Spleen (tissue), 11 donors: ENCODE data around the gene DCTN4. TPM values are rescaled to one million over a fixed set of nuclear protein-coding genes. Genes with fewer than 3 reads are reported as not detected.

ENCODE experiments used
- DNase-seq: peaks from one replicate; pipeline ENCODE4 v3.0.0-alpha.2; 2020
- H3K27ac ChIP-seq, 8 donors: fragments of 200-600 bp; sonication (generic) in 7 of 8; 1 replicate in 4 of 8; 2 replicates in 4 of 8; pipeline versions ENCODE4 v1.5.0 to v1.8.0; 2016 to 2021; ENCODE audit warnings: inconsistent platforms in 4 of 8, mild to moderate bottlenecking in 4 of 8, moderate library complexity in 1 of 8
- H3K27me3 ChIP-seq, 7 donors: fragments of 200-600 bp; sonication (generic) in 6 of 7; replicated peaks in 1 of 7; 1 replicate in 4 of 7; 2 replicates in 3 of 7; pipeline versions ENCODE4 v1.5.0 to v1.8.0; 2016 to 2021; ENCODE audit warnings: inconsistent platforms in 3 of 7, mild to moderate bottlenecking in 1 of 7
- H3K36me3 ChIP-seq, 6 donors: fragments of 200-600 bp; sonication (generic) in 5 of 6; 1 replicate in 4 of 6; 2 replicates in 2 of 6; pipeline versions ENCODE4 v1.5.0 to v1.8.0; 2016 to 2021; ENCODE audit warnings: inconsistent platforms in 2 of 6
- H3K4me1 ChIP-seq, 6 donors: fragments of 200-600 bp; sonication (generic) in 5 of 6; 1 replicate in 3 of 6; 2 replicates in 3 of 6; pipeline versions ENCODE4 v1.5.0 to v1.8.0; 2016 to 2021; ENCODE audit warnings: inconsistent platforms in 3 of 6
- H3K4me3 ChIP-seq, 8 donors: fragments of 200-600 bp; sonication (generic) in 7 of 8; 1 replicate in 4 of 8; 2 replicates in 4 of 8; pipeline versions ENCODE4 v1.5.0 to v1.8.0; 2016 to 2021; ENCODE audit warnings: inconsistent platforms in 4 of 8, mild to moderate bottlenecking in 4 of 8, moderate library complexity in 2 of 8
- H3K9me3 ChIP-seq, 8 donors: fragments of 200-600 bp; sonication (generic) in 7 of 8; 1 replicate in 4 of 8; 2 replicates in 4 of 8; pipeline versions ENCODE4 v1.5.0 to v1.8.0; 2016 to 2021; ENCODE audit warnings: inconsistent platforms in 4 of 8
- POLR2A ChIP-seq, 3 donors: fragments of 450-650 bp; IDR thresholded peaks; one replicate each; pipeline ENCODE4 v1.5.1; 2017; ENCODE audit warnings: antibody characterized with exemption in 3 of 3, mild to moderate bottlenecking in 1 of 3
- POLR2AphosphoS5 ChIP-seq, 3 donors: sonication (generic); formaldehyde crosslinking; IDR thresholded peaks; one replicate each; pipeline ENCODE4 v1.5.1; 2017; ENCODE audit warnings: antibody characterized with exemption in 3 of 3
- WGBS, 5 donors: extraction: QIAGEN DNeasy Blood & Tissue Kit in 3 of 5; methylation state at CpG; one replicate each; pipeline versions ENCODE4 v1.1.5 to v1.1.7; 2013 to 2018; 5-methylcytosine and 5-hydroxymethylcytosine counted together
- intact Hi-C: fragments of 100-400 bp; cut with DNase I; formaldehyde crosslinking; loops from one replicate; pipeline ENCODE4 v1.15.0; 2023; ENCODE audit warnings: low total_unique reads
- polyA plus RNA-seq, 3 donors: library from polyadenylated mRNA; stranded (reverse); fragments of 200-250 nt; gene quantifications; one replicate each; pipeline ENCODE4 v1.2.1, GENCODE V29; 2013
- total RNA-seq, 7 donors: library from RNA; depleted of rRNA in 3 of 7; stranded (reverse); fragments of >200 nt in 3 of 7; fragmentation: NEBNext Ultra II Directional in 4 of 7; extraction: Animal tissue kit (Norgen Biotek cat#: 25700) in 4 of 7; gene quantifications; one replicate each; pipeline versions ENCODE4 v1.1.0 to v1.2.1, GENCODE V29; 2016 to 2021
- TF ChIP-seq, protein P1 (sequence below), 11 experiments: fragments of 200-600 bp in 7 of 11; fragments of 450-650 bp in 4 of 11; sonication (generic) in 4 of 11; IDR thresholded peaks in 8 of 11; conservative IDR thresholded peaks in 3 of 11; 1 replicate in 7 of 11; 2 replicates in 4 of 11; pipeline versions ENCODE4 v1.4.0 to v1.8.0; 2016 to 2021; ENCODE audit warnings: antibody characterized with exemption in 11 of 11, inconsistent platforms in 4 of 11, mild to moderate bottlenecking in 1 of 11
- donor health status: healthy with polysubstance abuse.
- donor health status: DM: no; HTN: no; CAD: no; lungs with moderate emphysema.
- donor health status: DM: no; HTN: no; CAD: no.
- donor health status: Bipolar disorder and iron deficiency.
- donor health status: healthy.
- donor health status: DM: no; HTN: no; CAD: no.
- donor health status: DM: yes; HTN: yes; CAD: no.

The DCTN4 gene
- total and polyA plus RNA-seq, 10 donors, result 11.4 to 68.7 (median 52.0) TPM

DNA sequence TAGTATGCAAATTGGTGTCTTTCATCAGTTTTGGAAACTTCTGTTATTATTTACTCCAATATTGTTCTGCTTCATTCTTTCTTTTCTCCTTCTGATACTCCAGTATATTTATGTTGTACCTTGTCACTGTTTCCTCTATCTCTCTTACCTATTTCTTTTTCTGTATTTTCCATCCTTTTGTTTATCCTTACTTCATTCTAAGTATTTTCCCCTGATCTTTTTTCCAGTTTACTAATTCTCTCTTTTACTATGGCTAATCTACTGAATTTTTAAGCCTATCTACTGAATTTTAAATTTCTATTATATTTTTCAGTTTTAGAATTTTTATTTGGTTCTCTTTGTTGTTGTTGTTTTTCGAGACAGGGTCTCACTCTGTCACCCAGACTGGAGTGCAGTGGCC, 27.1 kb upstream of the DCTN4 start:
- H3K27ac ChIP-seq, result peak overlapping the region in 2 of 8 donors; percentile 25 to 96
- 68 to 100% (median 86%) methylated on average over 1 of the region's 1 CpG for WGBS, 5 donors
- H3K4me3 ChIP-seq, result no peak overlapping the region
- H3K4me1 ChIP-seq, result peaks cover 20 to 97% (median 68%) of the 10 kb centered on the region in 6 donors
- no peaks in the 10 kb centered on the region for H3K27me3 ChIP-seq
- no peaks in the 10 kb centered on the region for H3K9me3 ChIP-seq
- intact Hi-C loops, result no loop called here
- no peak for DNase-seq
- TF ChIP-seq POLR2A (IDR thresholded peaks at IDR 0.05), result no peak
- TF ChIP-seq, protein P1, sequence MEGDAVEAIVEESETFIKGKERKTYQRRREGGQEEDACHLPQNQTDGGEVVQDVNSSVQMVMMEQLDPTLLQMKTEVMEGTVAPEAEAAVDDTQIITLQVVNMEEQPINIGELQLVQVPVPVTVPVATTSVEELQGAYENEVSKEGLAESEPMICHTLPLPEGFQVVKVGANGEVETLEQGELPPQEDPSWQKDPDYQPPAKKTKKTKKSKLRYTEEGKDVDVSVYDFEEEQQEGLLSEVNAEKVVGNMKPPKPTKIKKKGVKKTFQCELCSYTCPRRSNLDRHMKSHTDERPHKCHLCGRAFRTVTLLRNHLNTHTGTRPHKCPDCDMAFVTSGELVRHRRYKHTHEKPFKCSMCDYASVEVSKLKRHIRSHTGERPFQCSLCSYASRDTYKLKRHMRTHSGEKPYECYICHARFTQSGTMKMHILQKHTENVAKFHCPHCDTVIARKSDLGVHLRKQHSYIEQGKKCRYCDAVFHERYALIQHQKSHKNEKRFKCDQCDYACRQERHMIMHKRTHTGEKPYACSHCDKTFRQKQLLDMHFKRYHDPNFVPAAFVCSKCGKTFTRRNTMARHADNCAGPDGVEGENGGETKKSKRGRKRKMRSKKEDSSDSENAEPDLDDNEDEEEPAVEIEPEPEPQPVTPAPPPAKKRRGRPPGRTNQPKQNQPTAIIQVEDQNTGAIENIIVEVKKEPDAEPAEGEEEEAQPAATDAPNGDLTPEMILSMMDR (IDR thresholded peaks at IDR 0.05 in 8 of 11, conservative IDR thresholded peaks at IDR 0.05 in 3 of 11), result no peak
- TF ChIP-seq POLR2AphosphoS5 (IDR thresholded peaks at IDR 0.05), result no peak
- H3K36me3 ChIP-seq, result no peaks in the 10 kb centered on the region

DNA sequence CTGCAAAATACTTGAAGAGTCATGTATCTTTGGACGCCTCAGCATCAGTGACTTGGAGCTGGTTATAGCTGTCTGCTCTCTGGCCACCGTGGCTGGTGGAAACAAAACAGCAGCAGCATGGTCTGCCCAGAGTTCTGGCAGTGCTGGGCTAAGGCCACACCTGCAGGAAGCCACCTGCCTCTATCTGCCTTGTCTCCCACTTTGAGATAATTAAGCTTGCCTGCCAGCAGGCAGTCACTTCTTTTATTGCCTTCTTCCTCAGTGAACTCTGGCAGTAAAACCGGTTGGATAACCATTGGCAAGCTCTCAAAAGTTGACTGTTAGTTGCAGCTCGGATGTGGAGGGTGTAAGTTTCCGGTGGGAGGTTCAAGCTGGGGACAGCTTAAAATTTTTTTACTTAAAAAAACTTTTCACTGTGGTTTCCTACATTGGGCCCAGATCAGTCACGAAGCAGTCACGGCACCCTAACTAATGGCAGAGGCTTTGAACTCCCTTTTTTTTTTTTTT, 24.7 kb upstream of the DCTN4 start:
- Histone ChIP-seq H3K36me3 (no peaks in the 10 kb centered on the region), H3K4me1 (peaks cover 26 to 97% (median 71%) of the 10 kb centered on the region in 6 donors), H3K27ac (peak overlapping the region; percentile 66 to 96 (median 88)), H3K4me3 (peak overlapping the region in 3 of 8 donors; percentile 4 to 37 (median 7)), H3K9me3 (no peaks in the 10 kb centered on the region), H3K27me3 (peaks cover 0 to 8% (median 0%) of the 10 kb centered on the region in 7 donors)
- intact Hi-C loops, result no loop called here
- peak in 2 of 3 donors; percentile 45 to 80 for TF ChIP-seq POLR2AphosphoS5 (IDR thresholded peaks at IDR 0.05)
- TF ChIP-seq POLR2A (IDR thresholded peaks at IDR 0.05), result no peak
- no peak for DNase-seq
- 4 to 13% (median 5%) methylated on average over 7 of the region's 7 CpGs for WGBS, 5 donors

DNA sequence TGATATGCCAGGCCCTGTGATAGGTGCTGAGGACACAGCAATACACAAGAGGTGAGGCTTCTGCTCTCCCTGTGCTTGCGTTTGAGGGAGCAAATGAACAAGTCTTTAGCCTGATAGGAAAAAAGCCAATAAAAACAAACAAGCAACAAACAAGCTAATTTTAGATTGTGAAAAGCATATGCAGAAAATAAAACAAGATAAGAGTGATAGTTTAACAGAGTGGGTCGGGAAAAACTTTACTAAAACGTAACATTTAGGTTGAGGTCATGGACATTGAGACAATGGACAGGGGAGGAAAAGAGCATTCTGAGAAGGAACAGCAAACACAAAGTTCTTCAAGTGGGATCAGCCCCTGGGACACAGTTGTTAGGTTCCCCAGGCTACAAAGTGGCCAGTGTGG, 24.0 kb upstream of the DCTN4 start:
- H3K9me3 ChIP-seq, result no peaks in the 10 kb centered on the region
- H3K4me1 ChIP-seq, result peaks cover 26 to 97% (median 73%) of the 10 kb centered on the region in 6 donors
- no peak for TF ChIP-seq POLR2AphosphoS5 (IDR thresholded peaks at IDR 0.05)
- no peak for TF ChIP-seq POLR2A (IDR thresholded peaks at IDR 0.05)
- TF ChIP-seq, protein P1 (IDR thresholded peaks at IDR 0.05 in 8 of 11, conservative IDR thresholded peaks at IDR 0.05 in 3 of 11), result no peak
- peak overlapping the region; percentile 66 to 96 (median 88) for H3K27ac ChIP-seq
- 34 to 56% (median 43%) methylated on average over 3 of the region's 3 CpGs for WGBS, 5 donors
- no peaks in the 10 kb centered on the region for H3K36me3 ChIP-seq
- intact Hi-C loops, result no loop called here
- H3K27me3 ChIP-seq, result peaks cover 0 to 14% (median 0%) of the 10 kb centered on the region in 7 donors
- DNase-seq, result no peak
- peak overlapping the region in 1 of 8 donors; percentile 7 for H3K4me3 ChIP-seq

DNA sequence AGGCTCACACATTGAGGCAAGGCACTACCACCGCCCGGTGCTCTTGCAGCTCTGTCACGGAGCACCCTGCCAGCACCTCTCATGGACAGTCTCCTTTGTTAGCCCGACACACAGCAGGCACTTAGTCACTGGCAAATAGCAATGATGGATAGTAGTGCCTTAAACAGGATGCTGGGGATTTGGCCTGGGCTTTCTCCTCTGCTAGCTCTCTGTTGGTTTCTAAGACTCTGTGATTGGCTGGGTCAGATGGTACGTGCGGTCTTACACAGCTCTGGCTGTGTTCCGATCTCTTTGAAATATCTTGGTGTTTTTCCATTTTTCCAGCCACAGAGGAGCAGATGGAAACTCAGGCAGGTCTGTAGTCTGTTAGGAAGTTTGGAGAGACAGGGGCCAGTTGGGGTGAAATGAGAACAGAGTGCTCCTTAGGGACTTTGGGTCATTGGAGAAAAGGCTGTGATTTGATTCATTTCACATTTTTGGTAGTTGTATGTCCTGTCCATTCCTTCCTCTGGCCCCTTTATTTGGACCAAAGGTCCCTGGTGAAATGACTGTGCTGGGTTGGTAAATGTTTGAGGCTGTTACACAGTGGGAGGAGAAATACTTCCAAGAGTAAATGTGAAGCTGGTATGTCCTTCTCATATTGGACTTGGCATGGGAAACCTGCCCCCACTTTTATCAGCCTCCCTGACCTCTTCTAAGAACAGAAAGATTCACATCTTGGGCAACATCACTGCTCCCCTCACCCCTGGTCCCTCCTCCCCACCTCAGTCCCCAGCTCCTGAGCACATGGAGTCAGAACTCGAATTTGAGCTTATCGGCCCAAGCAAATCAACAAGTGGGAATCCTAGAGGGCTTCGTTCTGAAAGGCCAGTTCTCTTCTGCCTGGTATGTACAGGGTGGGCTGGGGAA, 23.1 kb upstream of the DCTN4 start:
- intact Hi-C loops, result no loop called here
- Histone ChIP-seq H3K27ac (peak overlapping the region; percentile 66 to 96 (median 88)), H3K4me1 (peaks cover 26 to 93% (median 71%) of the 10 kb centered on the region in 6 donors), H3K4me3 (peak overlapping the region in 2 of 8 donors; percentile 70 to 74), H3K9me3 (no peaks in the 10 kb centered on the region), H3K36me3 (no peaks in the 10 kb centered on the region), H3K27me3 (peaks cover 0 to 21% (median 0%) of the 10 kb centered on the region in 7 donors)
- DNase-seq, result no peak
- TF ChIP-seq POLR2AphosphoS5 (IDR thresholded peaks at IDR 0.05) (peak in 2 of 3 donors; percentile 76 to 80), POLR2A (IDR thresholded peaks at IDR 0.05) (peak in 2 of 3 donors; percentile 32)
- TF ChIP-seq, protein P1 (IDR thresholded peaks at IDR 0.05 in 8 of 11, conservative IDR thresholded peaks at IDR 0.05 in 3 of 11), result no peak
- 56 to 85% (median 65%) methylated on average over 10 of the region's 10 CpGs for WGBS, 5 donors
